Activated T-cell treated with anti-CD3 and anti-CD28 coated beads for 1 hour (primary cell): ENCODE results near the gene REL.
"Not testable (repeated sequence)": the region's sequence is repeated elsewhere in the genome, so short reads cannot be mapped to it uniquely, and the experiment has no call there.

ENCODE experiments used
- DNase-seq: peaks from one replicate; pipeline ENCODE4 v3.0.0-alpha.2; 2020; ENCODE audit warnings: low read depth

REL gene

DNA sequence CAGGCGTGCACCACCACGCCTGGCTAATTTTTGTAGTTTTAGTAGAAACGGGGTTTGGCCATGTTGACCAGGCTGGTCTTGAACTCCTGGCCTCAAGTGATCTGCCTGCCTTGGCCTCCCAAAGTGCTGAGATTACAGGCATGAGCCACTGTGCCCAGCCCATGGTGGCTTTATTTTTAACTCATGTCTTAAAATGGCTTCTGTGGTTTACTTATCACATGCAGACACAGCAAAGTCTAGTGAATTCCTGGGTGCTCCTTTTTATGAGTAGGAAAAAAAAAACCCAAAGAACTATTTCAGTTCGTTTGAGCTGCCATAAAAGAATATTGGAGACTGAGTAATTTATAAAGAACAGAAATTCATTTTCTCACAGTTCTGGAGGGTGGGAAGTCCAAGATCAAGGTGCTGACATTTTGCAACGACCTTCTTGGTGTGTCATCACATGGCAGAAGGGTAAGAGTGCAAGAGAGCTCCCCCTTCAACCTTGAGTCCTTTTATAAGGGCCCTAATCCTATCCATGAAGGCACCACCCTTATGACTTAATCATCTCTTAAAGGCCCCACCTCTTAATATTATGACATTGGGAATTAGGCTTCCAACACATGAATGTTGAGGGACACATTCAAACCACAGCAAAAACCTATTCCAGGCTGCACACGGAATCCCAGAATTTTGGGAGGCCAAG lies 12.6 kb upstream of the REL start:
- no peak for DNase-seq

DNA sequence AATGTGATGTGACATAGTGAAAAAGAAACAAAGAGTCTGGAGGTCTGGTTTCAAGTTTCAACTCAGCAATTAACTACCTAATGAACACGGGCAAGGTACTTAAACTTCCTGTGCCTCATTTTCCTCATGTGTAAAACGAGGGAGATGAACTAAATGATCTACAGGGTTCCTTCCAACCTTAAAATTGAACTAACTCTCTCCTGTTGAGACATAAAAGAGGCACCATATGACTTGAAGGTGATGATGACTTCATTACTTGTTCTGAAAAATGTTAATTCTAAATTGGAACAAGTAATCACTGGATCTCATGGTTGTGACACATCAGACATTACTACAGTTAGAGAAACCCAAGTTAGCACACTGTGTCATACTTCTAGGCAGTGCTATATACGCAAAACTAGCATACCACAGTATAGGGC lies 8.9 kb upstream of the REL start:
- no peak for DNase-seq

DNA sequence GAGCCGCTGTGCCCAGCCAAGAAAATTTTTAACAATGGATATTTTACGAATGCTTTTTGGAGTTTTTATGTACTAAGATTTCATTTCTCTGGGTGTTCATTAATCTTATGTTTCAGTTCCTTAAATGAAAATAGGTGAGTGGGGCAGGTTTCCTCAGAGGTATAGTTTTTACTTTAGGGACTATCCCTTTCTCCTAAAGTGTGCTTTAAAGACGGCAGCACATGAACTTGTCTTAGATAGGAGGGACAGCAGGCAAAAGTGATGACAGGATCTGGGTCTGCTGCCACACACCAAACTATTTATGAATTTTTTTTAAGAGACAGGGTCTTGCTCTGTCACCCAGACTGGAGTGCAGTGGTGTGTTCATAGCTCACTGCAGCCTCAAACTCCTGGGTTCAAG lies 8.0 kb upstream of the REL start:
- no peak for DNase-seq

DNA sequence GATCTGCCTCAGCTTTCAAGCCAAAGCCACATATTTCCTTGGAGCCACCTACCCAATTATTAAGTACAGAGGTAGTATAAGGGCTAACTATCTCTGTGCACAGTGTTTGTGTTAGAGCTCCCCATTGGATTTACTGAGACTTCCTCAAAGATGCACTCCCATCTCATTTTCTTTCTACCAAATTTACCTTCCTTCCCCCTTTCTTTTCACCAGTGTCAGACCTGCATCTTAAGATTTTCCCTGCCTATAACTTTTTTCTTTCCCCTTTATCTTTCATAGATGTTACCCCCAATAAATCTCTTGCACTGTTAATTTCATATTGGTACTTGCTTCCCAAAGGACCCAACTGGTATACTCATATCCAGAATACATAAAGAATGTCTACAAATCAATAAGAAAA lies 5.9 kb upstream of the REL start:
- no peak for DNase-seq

DNA sequence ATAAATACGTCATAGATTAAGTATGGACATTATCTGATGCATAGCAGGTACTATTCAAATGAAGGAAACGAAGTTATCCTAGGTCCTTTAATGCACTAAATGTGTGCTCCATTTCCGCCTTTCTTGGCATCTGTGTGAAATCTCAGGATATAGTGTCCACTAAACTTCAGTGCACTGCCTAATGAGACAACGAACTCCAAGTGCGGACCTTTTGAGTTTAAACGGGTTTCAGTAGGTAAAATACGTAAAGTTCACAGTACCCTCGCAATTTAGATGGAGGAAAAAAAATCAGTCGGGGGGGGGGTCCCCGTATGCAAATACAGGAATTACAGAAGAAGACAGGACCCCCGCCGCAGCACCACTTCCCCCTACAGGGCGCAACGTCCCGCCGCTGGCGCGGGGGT lies 729 bp upstream of the REL start:
- DNase-seq: no peak

DNA sequence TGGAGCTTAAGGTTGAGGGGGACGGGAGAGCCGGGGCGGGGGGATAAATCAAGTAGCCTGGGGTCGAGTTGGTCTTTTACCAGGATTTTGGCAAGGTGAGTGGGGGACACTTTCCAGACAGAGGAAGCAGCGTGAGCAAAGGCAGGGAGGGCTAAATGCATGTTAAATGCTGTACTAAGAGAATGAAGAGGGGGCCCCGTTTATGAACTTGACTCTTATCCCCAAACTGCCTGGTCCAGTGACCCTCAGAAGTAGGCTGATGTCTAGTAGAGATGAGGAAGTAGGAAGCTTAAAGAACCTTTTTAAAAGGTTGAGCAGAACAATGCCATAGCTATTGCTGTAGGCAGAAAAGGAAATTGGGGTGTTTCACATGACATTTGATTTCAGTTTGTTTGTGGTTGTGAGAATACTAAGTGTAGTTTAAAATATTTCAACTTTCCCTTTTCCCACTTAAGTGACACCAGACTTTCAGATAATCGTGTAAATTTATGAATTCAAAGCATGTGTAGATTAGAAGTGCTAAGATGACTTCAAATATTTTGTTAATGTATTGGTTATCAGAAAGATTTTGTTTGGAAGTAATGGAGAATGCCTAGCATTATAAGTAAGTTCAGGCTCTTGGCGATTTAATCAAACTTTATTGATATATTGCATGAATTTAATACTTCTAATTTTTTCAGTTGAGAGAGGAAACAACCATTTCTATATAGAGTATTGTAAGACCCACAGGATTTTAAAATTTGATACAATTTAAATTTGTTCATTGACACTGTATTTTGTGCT lies 1.8 kb downstream of the REL start:
- no peak for DNase-seq

DNA sequence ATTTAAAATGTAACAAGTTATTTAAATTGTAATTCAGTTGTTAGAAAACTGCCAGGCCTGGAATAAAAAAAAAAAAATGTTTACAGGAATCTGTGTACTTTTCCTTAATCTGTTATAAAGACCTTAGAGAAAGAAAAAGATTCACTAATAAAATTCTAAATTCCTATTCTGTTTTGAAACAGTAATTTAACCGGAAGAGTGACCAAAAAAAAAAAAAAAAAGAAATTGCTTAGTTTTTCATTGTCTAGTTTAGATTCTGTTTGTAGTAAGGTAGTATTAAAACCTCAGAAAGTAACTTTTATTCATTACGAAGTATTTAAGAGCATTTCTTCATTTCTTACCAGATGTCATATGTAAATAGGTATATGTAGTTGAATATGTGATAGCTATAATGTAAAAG lies 2.5 kb downstream of the REL start:
- DNase-seq: no peak

DNA sequence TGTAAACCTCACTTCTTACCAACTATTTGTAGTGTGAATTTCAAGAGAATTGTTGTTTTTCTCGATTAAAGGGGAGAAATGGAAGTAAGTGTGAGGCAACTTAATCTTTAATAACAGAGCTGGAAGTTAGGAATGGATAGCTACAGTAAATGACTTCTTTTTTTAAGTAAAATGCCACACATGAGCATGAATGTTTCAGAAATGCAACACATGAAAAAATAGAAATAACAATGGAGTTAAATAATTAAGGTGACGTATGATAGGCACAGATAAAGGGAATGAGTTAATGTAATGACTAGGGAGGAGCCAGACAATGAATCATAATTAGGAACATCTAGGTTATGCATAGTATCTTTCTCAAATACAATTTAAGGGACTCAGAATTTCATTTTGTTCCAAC lies 3.4 kb downstream of the REL start:
- DNase-seq: no peak

DNA sequence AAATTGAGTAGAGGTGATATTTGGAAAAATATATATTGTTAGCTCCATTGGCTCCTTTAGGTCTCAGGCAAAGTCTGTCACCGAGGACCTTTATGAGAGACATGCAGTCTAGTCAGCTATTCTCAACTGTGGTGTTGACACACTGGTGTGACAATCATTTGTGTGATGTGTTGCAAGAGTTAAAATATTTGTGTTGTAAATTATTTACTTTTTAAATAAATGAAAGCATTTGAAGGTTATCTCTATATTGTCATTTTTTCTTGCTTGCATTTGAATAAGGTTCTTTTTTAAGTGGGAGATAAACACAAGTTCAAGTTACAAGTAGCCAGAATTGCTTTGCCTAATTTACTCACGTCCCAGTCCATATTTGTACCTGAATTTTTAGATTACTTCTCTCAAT lies 4.3 kb downstream of the REL start:
- DNase-seq: no peak

DNA sequence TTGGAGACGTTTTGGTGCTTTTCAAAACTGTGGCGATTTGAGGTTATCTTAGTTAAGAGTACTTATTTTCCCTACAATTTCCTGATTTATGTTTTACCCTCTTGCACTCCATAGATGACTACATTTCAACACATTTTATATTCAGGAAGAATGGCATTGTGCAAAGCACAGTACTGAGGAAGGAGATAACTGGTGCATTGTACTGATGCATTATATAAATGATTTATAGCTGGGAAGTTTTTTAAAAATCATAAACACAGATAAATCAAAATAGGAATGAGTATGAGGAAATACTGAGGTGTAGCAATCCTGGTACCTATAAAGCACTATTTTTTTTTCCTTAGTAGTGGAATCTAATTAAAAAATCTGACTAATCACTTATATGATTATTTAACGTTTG lies 5.6 kb downstream of the REL start:
- no peak for DNase-seq

DNA sequence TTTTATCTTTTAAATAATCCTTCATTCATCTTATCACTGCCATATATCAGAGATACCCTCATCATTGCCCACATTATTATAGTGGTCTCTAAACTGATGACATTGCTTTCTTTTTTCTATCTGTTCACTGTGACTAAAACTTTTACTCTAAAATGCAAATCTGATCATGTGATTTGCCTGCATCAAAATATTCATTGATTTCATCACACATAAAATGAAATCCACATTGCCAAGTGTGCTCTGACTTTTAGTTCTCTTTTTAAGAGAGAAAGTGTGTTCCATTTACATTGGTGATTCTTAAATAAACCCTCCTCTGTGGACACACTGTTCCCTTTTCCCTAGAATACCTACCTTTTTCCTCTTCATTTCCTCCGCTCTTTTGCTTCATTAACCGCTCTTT lies 7.5 kb downstream of the REL start:
- no peak for DNase-seq

DNA sequence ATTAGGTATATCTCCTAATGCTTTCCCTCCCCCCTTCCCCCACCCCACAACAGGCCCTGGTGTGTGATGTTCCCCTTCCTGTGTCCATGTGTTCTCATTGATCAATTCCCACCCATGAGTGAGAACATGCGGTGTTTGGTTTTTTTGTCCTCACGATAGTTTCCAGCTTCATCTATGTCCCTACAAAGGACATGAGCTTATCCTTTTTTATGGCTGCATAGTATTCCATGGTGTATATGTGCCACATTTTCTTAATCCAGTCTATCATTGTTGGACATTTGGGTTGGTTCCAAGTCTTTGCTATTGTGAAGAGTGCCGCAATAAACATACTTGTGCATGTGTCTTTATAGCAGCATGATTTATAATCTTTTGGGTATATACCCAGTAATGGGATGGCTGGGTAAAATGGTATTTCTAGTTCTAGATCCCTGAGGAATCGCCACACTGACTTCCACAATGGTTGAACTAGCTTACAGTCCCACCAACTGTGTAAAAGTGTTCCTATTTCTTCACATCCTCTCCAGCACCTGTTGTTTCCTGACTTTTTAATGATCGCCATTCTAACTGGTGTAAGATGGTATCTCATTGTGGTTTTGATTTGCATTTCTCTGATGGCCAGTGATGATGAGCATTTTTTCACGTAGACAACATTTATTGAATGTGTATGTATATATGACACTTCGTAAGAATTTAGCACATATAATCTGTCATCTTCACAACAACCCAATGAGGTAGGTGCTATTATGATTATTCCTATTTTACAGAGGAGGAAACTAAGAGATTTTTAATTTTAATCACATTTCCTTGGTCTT lies 8.4 kb downstream of the REL start:
- not testable (repeated sequence) for DNase-seq

DNA sequence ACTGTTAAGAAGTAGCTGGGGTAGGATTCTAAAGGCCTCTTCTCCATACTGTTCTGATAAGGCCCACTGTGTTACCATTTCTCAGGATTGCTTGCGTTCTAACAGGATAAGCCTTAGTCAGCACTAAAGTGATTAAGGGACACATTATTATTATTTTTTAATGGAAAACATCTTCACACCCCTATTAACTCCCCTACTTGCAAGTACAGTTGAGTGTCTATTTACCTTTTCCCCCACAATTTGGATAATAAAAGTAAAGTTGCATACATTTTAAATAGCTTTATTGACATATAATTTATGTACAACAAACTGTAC lies 9.0 kb downstream of the REL start:
- DNase-seq: no peak

DNA sequence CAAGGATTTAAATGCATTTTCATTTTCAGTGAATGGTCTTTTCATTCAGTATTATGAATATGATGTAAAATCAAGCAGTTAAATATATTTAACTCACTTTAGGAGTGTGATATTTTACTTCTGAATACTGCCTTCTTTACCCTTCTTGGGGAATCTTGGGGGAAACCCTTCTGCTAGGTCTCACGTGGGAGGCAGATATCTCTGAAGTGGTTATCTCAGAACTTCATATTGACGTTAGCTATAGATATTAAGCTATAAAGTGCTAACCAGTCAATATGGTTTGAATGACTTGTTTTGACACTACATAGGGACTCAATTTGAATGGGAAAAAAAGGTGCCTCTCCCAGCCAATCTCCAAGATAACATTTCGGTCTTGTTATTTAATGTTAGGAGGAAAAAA lies 9.8 kb downstream of the REL start:
- DNase-seq: no peak

DNA sequence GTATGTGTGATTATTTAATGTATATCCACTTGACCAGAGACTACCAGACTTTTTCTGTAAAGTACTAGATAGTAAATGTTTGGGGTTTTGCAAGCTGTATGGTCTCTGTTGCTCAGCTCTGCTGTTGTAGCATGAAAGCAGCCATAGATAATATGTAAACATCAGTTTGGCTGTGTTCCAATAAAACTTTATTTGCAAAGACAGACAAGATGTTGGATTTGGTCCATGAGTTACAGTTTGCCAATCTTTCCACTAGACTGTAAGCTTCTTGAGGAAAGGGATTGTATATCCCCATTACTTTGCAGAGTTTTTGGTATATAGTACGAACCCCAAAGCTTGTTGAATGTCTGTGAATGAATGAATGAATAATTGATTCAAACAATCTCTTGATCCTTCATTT lies 17.2 kb downstream of the REL start:
- no peak for DNase-seq

DNA sequence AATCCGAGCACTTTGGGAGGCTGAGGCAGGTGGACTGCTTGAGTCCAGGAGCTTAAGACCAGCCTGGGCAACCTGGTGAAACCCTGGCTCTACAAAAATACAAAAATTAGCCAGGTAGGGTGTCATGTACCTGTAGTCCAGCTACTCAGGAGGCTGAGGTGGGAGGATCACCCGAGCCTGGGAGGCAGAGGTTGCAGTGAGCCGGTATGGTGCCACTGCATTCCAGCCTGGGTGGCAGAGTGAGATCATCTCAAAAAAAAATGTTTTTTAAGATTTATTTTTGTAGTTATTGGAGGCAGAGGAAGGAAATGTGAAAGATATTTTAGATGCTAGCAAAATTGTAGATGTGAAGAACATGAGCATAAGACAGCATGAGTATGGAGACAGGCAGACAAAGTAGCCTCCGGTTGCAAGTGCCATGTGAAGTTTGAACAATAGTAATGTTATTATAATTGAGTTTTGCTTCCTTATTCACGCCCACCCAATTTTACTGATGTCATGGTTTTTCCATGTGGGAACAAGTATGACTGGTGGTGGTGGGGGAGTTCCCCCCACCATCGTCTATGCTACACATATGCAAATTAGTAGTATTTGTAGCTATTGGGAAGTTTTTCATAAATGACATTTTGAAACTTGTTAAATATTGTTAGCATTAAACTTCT lies 18.0 kb downstream of the REL start:
- DNase-seq: no peak

DNA sequence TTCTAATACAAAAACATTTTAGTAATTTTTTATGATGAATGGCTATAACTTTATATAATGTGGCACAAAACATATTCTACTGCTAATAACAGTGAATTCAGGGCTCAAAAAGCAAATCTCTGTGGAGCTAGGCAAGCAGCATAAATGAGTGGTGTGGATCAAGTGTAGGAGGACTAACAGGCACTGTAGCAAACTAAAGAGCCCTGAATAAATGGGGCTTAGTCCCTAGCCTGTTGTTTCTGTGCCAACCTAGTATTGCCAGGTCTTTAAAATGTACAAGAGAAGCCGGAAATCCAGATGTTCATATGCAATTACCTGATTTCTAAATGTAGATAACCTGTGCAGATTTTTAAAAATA lies 18.5 kb downstream of the REL start:
- DNase-seq: no peak

DNA sequence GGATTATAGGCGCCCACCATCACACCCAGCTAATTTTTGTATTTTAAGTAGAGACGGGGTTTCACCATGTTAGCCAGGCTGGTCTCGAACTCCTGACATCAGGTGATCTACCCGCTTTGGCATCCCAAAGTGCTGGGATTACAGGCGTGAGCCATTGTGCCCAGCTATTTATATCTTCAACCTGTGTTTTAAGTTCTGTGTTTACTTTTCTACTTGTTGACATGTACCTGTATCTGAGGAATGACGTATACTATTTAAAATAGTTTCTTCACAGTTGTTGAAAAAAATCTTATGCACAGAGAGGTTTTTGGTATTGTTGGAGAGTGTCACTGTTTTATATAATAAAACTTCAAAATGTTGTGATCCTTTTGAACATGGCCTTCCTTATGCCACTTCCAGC lies 19.9 kb downstream of the REL start:
- DNase-seq: not testable (repeated sequence)

DNA sequence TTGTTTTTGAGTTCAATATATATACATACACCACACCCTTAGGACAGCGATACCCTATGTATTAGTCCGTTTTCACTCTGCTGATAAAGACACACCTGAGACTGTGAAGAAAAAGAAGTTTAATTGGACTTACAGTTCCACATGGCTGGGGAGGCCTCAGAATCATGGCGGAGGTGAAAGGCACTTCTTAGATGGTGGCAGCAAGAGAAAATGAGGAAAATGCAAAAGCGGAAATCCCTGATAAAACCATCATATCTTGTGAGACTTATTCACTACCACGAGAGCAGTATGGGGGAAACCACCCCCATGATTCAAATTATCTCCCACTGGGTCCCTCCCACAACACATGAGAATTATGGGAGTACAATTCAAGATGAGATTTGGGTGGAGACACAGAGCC lies 24.5 kb downstream of the REL start:
- not testable (repeated sequence) for DNase-seq

DNA sequence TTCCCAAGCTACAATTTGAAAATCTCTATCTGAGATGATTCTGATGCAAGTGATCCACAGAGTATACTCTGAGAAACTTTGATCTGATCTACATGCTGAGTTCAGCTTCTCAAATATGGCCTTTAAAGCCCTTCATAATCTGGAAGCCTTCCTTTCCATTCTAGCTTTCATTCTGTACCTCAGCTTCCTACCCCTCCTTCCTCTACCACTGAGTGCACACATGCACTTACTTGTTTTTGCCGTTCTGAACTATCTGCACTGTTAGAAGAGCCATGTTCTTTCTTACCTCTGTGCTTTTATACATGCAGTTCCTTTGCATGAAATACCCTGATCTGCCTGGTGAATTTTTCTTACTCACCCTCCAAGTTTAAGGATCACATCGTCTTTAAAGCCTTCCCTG lies 25.0 kb downstream of the REL start:
- no peak for DNase-seq

DNA sequence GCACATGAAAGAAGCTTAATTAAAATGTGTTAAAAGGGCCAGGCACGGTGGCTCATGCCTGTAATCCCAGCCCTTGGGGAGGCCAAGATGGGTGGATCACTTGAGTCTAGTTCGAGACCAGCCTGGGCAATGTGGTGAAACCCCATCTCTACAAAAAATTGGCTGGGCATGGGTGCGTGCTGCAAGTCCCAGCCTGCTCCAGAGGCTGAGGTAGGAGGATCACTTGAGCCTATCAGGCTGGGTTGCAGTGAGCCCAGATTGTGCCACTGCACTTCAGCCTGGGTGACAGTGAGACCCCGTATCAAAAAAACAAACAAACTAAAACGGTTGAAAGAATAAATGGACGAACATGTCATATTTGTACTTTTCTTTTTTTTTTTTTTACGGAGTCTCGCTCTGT lies 26.0 kb downstream of the REL start:
- DNase-seq: no peak

DNA sequence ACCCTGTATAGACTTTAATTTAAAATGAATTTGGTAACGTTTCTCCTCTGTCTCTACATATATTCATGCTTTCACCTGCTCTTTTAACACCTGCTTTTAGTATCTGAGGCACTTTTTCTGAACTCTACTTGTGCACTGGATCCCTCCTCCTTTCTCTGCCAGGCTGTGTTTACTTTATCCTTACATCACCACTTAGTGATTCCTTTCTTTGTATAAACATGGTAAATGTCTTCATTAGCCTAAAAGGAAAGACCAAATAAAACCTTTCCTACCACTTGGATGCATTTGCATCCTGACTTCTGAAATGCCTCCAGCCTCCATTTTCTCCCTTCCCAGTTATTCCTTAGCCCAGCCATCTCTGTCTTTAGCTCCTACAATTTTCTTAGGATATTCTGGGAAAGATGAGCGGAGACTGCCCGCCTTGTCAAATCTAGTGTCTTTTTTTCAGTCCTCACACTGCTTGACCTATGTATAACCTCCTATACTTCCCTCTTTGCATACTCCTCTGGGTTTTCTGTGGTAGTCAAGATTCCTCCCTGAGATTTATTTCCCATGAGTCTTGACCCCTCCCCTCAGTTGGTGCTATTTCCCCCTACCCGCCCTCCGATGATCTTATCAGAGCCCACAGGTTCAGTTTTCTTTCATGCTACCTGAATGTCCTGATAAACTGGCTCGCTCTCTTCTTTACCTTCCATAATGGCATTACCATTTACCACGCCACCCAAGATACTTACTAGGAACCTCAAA lies 44.8 kb downstream of the REL start:
- no peak for DNase-seq
